Right lobe of liver (tissue), 6 donors: ENCODE data around the gene EZH1. TPM values are rescaled to one million over a fixed set of nuclear protein-coding genes. Genes with fewer than 3 reads are reported as not detected.

Experiments
- ATAC-seq, 4 donors: fragments of 200-7000 bp; cut with Tn5 transposase; one replicate each; pipeline ENCODE4 v1.9.1; 2020; ENCODE audit warnings: mild to moderate bottlenecking in 4 of 4, moderate library complexity in 4 of 4
- DNase-seq, 3 donors: peaks; one replicate each; pipeline ENCODE4 v3.0.0-alpha.2; 2020
- H3K27ac ChIP-seq, 3 donors: fragments of 200-600 bp; one replicate each; pipeline ENCODE4 v1.8.0; 2022
- H3K27me3 ChIP-seq, 2 donors: fragments of 200-600 bp; one replicate each; pipeline ENCODE4 v1.8.0; 2022
- H3K36me3 ChIP-seq, 4 donors: fragments of 200-600 bp; sonication (generic) in 1 of 4; one replicate each; pipeline versions ENCODE4 v1.5.1 to v1.8.0; 2017 to 2022; ENCODE audit warnings: control low read depth in 1 of 4
- H3K4me1 ChIP-seq, 4 donors: fragments of 200-600 bp; sonication (generic) in 1 of 4; one replicate each; pipeline versions ENCODE4 v1.5.1 to v1.8.0; 2017 to 2022; ENCODE audit warnings: control low read depth in 1 of 4
- H3K4me3 ChIP-seq, 3 donors: fragments of 200-600 bp; one replicate each; pipeline ENCODE4 v1.8.0; 2022
- H3K9me3 ChIP-seq, 4 donors: fragments of 200-600 bp; sonication (generic) in 1 of 4; one replicate each; pipeline versions ENCODE4 v1.5.1 to v1.8.0; 2017 to 2022; ENCODE audit warnings: control low read depth in 1 of 4
- POLR2A ChIP-seq: fragments of 450-650 bp; IDR thresholded peaks from one replicate; pipeline ENCODE4 v1.6.1; 2017; ENCODE audit warnings: antibody characterized with exemption, mild to moderate bottlenecking
- WGBS: methylation state at CpG from one replicate; pipeline ENCODE4 v1.1.6; 2018; ENCODE audit warnings: low coverage, low lambda C conversion rate; ENCODE audit not compliant: insufficient coverage; ENCODE audit errors: missing lambda C conversion rate; 5-methylcytosine and 5-hydroxymethylcytosine counted together
- intact Hi-C, 2 donors: fragments of 100-400 bp; cut with DNase I; formaldehyde crosslinking; loops; one replicate each; pipeline versions ENCODE4 v1.11.2 to v1.14.1; 2022
- total RNA-seq, 6 experiments: library from RNA; depleted of rRNA in 2 of 6; stranded (reverse); fragments of >200 nt in 2 of 6; fragmentation: NEBNext Ultra II Directional in 3 of 6; extraction: Animal tissue kit (Norgen Biotek cat#: 25700) in 3 of 6; gene quantifications; one replicate each; pipeline versions ENCODE4 v1.1.0 to v1.2.4, GENCODE V29; 2016 to 2023
- TF ChIP-seq, protein P1 (sequence below), 4 donors: fragments of 200-600 bp in 3 of 4; fragments of 450-650 bp in 1 of 4; IDR thresholded peaks; one replicate each; pipeline versions ENCODE4 v1.5.1 to v1.8.0; 2016 to 2022; ENCODE audit warnings: antibody characterized with exemption in 4 of 4, mild to moderate bottlenecking in 2 of 4
- donor health status: DM: no; HTN: yes; CAD: no.
- donor health status: DM: no; HTN: no; CAD: no.
- donor health status: DM: no; HTN: no; CAD: no.
- donor health status: DM: no; HTN: yes; CAD: no.
- donor health status: DM: no; HTN: yes; CAD: no.

The EZH1 gene
- total RNA-seq, 6 experiments from 2014 or later: 5.5 to 16.5 (median 10.8) TPM

DNA sequence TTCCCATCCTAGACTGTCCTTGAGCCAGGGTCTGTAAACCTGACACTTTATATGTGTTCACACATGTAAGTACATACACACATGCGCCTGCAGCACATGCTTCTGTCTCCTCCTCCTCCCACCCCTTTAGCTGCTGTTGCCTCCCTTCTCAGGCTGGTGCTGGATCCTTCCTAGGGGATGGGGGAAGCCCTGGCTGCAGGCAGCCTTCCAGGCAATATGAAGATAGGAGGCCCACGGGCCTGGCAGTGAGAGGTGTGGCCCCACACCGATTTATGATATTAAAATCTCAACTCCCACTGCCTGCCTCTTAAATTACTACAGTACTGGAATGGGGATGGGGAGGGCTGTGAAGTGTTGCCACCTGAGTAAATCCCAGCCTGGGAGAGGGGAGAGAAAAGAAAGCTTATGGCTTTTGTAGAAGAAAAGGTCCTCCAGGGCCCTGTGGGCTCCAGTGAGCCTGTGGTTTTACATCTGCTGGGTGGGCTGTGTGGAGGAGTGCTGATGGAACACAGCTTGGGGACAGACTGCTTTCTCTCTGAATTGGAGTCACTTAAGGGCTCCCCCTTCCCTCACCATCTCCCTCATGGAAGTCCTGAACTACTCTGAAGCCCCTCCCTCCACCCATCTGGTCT, 34.6 kb upstream of the EZH1 start:
- H3K9me3 ChIP-seq: no peaks in the 10 kb centered on the region
- no peak overlapping the region for H3K4me3 ChIP-seq
- H3K4me1 ChIP-seq: peaks cover 0 to 12% (median 0%) of the 10 kb centered on the region in 4 donors
- WGBS: 47% methylated on average over 2 of the region's 3 CpGs
- no peak for TF ChIP-seq POLR2A
- TF ChIP-seq, protein P1, sequence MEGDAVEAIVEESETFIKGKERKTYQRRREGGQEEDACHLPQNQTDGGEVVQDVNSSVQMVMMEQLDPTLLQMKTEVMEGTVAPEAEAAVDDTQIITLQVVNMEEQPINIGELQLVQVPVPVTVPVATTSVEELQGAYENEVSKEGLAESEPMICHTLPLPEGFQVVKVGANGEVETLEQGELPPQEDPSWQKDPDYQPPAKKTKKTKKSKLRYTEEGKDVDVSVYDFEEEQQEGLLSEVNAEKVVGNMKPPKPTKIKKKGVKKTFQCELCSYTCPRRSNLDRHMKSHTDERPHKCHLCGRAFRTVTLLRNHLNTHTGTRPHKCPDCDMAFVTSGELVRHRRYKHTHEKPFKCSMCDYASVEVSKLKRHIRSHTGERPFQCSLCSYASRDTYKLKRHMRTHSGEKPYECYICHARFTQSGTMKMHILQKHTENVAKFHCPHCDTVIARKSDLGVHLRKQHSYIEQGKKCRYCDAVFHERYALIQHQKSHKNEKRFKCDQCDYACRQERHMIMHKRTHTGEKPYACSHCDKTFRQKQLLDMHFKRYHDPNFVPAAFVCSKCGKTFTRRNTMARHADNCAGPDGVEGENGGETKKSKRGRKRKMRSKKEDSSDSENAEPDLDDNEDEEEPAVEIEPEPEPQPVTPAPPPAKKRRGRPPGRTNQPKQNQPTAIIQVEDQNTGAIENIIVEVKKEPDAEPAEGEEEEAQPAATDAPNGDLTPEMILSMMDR (IDR thresholded peaks at IDR 0.05): no peak
- H3K27me3 ChIP-seq: no peaks in the 10 kb centered on the region
- ATAC-seq (no peak), DNase-seq (no peak)
- intact Hi-C loops: no loop called here
- no peak overlapping the region for H3K27ac ChIP-seq
- peaks cover 0 to 36% (median 18%) of the 10 kb centered on the region in 4 donors for H3K36me3 ChIP-seq

DNA sequence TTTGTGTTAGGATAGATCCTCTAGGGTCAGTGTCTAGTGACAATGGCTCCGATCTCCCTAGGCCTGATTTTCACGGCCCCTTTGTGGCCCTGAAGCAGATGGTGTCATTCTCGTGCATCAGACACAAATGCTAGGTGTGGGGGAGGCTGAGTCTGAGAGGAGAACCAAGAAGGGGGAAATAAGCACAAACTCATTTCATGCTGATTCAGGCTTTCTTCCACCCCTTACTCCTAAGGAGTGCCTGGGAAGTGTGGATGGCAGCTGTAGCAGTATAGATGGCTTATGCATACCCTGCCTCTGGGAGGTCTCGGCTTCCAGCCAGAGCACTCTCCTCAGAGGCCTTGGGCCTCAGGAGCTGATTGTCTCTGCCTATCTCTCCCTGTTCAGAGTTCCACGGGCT, 33.7 kb upstream of the EZH1 start:
- Histone ChIP-seq H3K4me1 (peaks cover 0 to 12% (median 0%) of the 10 kb centered on the region in 4 donors), H3K27ac (no peak overlapping the region), H3K27me3 (no peaks in the 10 kb centered on the region), H3K36me3 (peaks cover 0 to 36% (median 18%) of the 10 kb centered on the region in 4 donors), H3K4me3 (no peak overlapping the region), H3K9me3 (no peaks in the 10 kb centered on the region)
- no peak for DNase-seq
- WGBS: 80% methylated on average over 1 of the region's 5 CpGs
- intact Hi-C loops: no loop called here
- no peak for ATAC-seq
- TF ChIP-seq, protein P1 (IDR thresholded peaks at IDR 0.05): no peak
- no peak for TF ChIP-seq POLR2A

DNA sequence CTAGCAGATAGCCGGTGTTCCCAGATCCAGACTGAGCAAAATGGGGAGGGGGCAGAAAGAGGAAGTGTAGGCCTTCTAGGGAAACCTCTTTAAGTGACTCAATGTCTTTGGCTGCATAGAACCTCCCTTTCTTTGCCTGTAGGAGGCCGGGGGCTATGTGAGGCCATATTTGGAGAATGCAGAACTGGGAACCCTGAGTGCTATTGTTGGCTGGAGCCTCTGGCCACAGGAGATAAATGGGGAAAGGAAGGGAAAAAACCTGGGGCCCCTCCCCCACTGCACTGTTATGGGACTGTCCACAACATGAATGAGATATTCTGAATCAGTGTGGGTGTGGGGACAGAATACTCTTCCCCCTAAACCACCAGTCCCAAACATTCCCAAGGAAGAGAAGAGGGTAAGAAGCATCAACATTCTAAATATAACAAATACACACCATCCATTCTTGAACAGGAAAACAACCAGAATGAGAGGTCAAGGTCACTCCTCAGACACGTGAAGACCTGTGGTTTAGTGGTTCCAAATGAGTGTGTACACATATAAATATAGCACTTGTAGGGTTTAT, 30.8 kb upstream of the EZH1 start:
- intact Hi-C loops: no loop called here
- TF ChIP-seq, protein P1 (IDR thresholded peaks at IDR 0.05): no peak
- TF ChIP-seq POLR2A: no peak
- H3K36me3 ChIP-seq: peaks cover 0 to 36% (median 18%) of the 10 kb centered on the region in 4 donors

DNA sequence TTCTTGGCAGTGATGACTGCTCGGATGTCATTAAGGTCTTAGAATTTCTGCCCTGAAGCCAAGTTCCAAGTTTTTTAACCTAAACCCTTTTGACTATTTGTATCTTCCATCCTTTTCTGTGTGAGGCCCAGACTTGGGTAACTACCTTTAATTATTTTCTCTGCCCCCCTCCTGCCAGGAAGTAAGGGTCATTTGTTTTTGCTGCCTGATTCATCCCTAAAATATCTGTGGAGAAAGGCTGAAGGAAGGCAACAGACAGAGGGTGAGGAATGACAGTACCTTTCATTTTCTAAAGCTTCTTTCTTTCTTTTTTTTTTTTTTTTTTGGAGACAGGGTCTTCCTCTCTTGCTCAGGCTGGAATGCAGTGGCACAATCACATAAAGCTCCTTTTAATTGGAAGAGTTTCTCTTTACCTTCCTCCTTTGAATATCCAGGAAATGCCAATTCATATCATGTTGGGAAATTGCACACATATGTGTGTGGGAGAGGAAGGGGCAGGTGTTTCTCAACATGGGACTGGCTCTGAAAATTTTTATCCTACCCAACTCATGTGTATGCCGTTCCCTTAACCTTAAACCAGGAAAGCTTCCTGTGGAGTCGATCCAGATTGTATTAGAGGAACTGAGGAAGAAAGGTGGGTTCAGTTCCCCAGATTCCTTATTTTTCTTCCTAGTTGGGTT, 29.4 kb upstream of the EZH1 start:
- DNase-seq (no peak), ATAC-seq (no peak)
- 47% methylated on average over 2 of the region's 3 CpGs for WGBS
- H3K4me1 ChIP-seq: no peaks in the 10 kb centered on the region
- H3K9me3 ChIP-seq: no peaks in the 10 kb centered on the region
- TF ChIP-seq POLR2A: no peak
- TF ChIP-seq, protein P1 (IDR thresholded peaks at IDR 0.05): no peak
- H3K36me3 ChIP-seq: peaks cover 0 to 35% (median 17%) of the 10 kb centered on the region in 4 donors
- H3K4me3 ChIP-seq: peak overlapping the region; percentile 74 to 95 (median 80)
- H3K27me3 ChIP-seq: no peaks in the 10 kb centered on the region
- intact Hi-C loops: no loop called here
- H3K27ac ChIP-seq: no peak overlapping the region

More for the DNA sequence above, 30.8 kb upstream of the EZH1 start:
- no peaks in the 10 kb centered on the region for H3K9me3 ChIP-seq
- H3K27me3 ChIP-seq: no peaks in the 10 kb centered on the region
- no peak overlapping the region for H3K4me3 ChIP-seq
- H3K4me1 ChIP-seq: peaks cover 0 to 7% (median 0%) of the 10 kb centered on the region in 4 donors
- DNase-seq (no peak), ATAC-seq (no peak)
- 30% methylated on average over 3 of the region's 3 CpGs for WGBS
- no peak overlapping the region for H3K27ac ChIP-seq
